ENCODE measurements around the gene MIF4GD. TPM values are rescaled to one million over a fixed set of nuclear protein-coding genes. Genes with fewer than 3 reads are reported as not detected.

Gene MIF4GD
- polyA plus RNA-seq, 1 donor from 2014 or later: 27.7 TPM

DNA sequence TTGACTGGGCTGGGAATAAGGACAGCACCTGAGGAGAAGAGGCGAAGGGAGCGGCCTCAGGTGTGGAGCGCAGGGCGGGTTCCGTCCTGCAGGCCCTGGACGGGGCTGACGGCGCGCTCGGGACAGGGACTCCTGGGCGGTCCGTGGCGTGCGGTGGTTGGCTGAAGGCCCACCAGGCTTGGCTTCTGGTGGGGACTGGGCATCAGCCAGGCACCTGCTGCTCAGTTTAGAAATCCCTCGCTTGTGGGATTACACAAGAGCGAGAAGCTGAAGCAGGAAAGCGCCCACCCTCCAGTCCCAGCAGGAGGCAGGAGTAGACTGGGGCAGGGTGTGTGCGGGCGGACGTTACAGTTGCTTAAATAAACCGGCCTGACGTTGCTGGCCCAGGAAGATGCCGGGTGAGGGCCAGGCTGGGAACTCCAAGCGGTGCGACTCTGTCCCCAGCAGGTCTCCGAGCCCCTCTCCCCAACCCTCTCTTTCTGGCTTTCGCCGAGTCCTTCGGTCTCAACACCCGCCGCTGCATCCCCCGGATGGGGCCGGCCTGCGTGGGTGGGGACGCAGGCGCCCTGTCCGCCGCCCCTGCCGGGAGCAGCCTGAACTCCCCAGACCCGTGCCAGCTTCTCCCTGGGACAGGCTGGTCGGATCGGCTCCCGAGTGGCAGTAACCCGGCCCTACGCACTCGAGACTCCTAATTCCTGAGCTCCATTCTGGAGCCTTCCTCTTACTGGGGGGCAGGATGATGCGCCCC lies 639 bp downstream of the MIF4GD start:
- Histone ChIP-seq H3K9me2 (ENCODE audit: insufficient read depth, low read length) (no peaks in the 10 kb centered on the region), H4K20me1 (ENCODE audit: insufficient read depth) (no peaks in the 10 kb centered on the region), H3K4me2 (ENCODE audit: low read length) (peak overlapping the region; percentile 61), H3K79me2 (replicated peaks; ENCODE audit: insufficient read depth, low read length) (no peaks in the 10 kb centered on the region), H3K4me3 (ENCODE audit: low read length) (peak overlapping the region; percentile 98), H3K27me3 (ENCODE audit: insufficient read depth, low read depth, low read length) (no peaks in the 10 kb centered on the region), H2AFZ (ENCODE audit: low read depth, low read length) (peak overlapping the region; percentile 83), H3K27ac (ENCODE audit: low read length) (peak overlapping the region; percentile 80), H3K9me3 (ENCODE audit: low read length) (no peaks in the 10 kb centered on the region), H3F3A (ENCODE audit: insufficient read depth, low read length, poor library complexity, severe bottlenecking) (no peaks in the 10 kb centered on the region), H3K36me3 (ENCODE audit: insufficient read depth, low read length) (no peaks in the 10 kb centered on the region), H3K9ac (ENCODE audit: low read length) (peak overlapping the region; percentile 94)
- TF ChIP-seq, protein P1, sequence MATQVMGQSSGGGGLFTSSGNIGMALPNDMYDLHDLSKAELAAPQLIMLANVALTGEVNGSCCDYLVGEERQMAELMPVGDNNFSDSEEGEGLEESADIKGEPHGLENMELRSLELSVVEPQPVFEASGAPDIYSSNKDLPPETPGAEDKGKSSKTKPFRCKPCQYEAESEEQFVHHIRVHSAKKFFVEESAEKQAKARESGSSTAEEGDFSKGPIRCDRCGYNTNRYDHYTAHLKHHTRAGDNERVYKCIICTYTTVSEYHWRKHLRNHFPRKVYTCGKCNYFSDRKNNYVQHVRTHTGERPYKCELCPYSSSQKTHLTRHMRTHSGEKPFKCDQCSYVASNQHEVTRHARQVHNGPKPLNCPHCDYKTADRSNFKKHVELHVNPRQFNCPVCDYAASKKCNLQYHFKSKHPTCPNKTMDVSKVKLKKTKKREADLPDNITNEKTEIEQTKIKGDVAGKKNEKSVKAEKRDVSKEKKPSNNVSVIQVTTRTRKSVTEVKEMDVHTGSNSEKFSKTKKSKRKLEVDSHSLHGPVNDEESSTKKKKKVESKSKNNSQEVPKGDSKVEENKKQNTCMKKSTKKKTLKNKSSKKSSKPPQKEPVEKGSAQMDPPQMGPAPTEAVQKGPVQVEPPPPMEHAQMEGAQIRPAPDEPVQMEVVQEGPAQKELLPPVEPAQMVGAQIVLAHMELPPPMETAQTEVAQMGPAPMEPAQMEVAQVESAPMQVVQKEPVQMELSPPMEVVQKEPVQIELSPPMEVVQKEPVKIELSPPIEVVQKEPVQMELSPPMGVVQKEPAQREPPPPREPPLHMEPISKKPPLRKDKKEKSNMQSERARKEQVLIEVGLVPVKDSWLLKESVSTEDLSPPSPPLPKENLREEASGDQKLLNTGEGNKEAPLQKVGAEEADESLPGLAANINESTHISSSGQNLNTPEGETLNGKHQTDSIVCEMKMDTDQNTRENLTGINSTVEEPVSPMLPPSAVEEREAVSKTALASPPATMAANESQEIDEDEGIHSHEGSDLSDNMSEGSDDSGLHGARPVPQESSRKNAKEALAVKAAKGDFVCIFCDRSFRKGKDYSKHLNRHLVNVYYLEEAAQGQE (IDR thresholded peaks at IDR 0.05; ENCODE audit: borderline replicate concordance): no peak
- no peak for TF ChIP-seq EZH2 (IDR thresholded peaks at IDR 0.05; ENCODE audit: borderline replicate concordance, insufficient read depth, low read length, poor library complexity, severe bottlenecking)
- peak; percentile 16 for TF ChIP-seq RAD21 (conservative IDR thresholded peaks at IDR 0.05)
- no peak for TF ChIP-seq SMC3 (conservative IDR thresholded peaks at IDR 0.05; ENCODE audit: poor library complexity)
- no peak for TF ChIP-seq EP300 (conservative IDR thresholded peaks at IDR 0.05; ENCODE audit: poor library complexity, severe bottlenecking)
- TF ChIP-seq, protein P2, sequence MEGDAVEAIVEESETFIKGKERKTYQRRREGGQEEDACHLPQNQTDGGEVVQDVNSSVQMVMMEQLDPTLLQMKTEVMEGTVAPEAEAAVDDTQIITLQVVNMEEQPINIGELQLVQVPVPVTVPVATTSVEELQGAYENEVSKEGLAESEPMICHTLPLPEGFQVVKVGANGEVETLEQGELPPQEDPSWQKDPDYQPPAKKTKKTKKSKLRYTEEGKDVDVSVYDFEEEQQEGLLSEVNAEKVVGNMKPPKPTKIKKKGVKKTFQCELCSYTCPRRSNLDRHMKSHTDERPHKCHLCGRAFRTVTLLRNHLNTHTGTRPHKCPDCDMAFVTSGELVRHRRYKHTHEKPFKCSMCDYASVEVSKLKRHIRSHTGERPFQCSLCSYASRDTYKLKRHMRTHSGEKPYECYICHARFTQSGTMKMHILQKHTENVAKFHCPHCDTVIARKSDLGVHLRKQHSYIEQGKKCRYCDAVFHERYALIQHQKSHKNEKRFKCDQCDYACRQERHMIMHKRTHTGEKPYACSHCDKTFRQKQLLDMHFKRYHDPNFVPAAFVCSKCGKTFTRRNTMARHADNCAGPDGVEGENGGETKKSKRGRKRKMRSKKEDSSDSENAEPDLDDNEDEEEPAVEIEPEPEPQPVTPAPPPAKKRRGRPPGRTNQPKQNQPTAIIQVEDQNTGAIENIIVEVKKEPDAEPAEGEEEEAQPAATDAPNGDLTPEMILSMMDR (IDR thresholded peaks at IDR 0.05; ENCODE audit: poor library complexity, severe bottlenecking): peak; percentile 44
- TF ChIP-seq TAF1 (IDR thresholded peaks at IDR 0.05; ENCODE audit: low read depth): no peak
- no peak for TF ChIP-seq MXI1 (conservative IDR thresholded peaks at IDR 0.05; ENCODE audit: poor library complexity, severe bottlenecking)

DNA sequence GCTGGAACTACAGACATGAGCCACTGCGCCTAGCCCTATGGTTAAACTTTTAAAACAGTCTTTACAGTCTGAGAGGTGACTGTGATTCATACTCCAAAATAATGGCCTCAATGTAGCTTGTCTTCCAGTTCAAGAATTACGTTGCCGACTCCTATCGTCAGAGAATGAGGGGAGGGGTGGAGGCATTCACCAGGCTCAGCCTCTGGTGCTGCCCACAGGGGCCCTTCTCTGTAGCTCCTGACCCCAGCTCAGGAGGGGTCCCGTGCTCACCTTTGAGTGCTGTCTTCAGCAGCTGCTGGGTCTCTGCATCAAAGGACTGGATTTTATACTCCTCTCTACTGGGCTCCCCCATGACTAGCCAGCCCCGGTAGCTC lies 1.2 kb downstream of the MIF4GD start:
- no peaks in the 10 kb centered on the region for H3K36me3 ChIP-seq (ENCODE audit: insufficient read depth, low read length)
- H4K20me1 ChIP-seq (ENCODE audit: insufficient read depth): no peaks in the 10 kb centered on the region
- H3K9me3 ChIP-seq (ENCODE audit: low read length): no peaks in the 10 kb centered on the region
- no peaks in the 10 kb centered on the region for H3K27me3 ChIP-seq (ENCODE audit: insufficient read depth, low read depth, low read length)
- no peaks in the 10 kb centered on the region for H3F3A ChIP-seq (ENCODE audit: insufficient read depth, low read length, poor library complexity, severe bottlenecking)
- H2AFZ ChIP-seq (ENCODE audit: low read depth, low read length): no peak overlapping the region
- H3K79me2 ChIP-seq (replicated peaks; ENCODE audit: insufficient read depth, low read length): no peaks in the 10 kb centered on the region
- peak overlapping the region; percentile 80 for H3K27ac ChIP-seq (ENCODE audit: low read length)
- peak overlapping the region; percentile 98 for H3K4me3 ChIP-seq (ENCODE audit: low read length)
- H3K9ac ChIP-seq (ENCODE audit: low read length): peak overlapping the region; percentile 94
- TF ChIP-seq, protein P1 (IDR thresholded peaks at IDR 0.05; ENCODE audit: borderline replicate concordance): no peak
- TF ChIP-seq TAF1 (IDR thresholded peaks at IDR 0.05; ENCODE audit: low read depth) (no peak), SMC3 (conservative IDR thresholded peaks at IDR 0.05; ENCODE audit: poor library complexity) (no peak)
- no peaks in the 10 kb centered on the region for H3K9me2 ChIP-seq (ENCODE audit: insufficient read depth, low read length)
- H3K4me2 ChIP-seq (ENCODE audit: low read length): peak overlapping the region; percentile 61
